HepG2 (cell line): ENCODE results near the gene GIPC1. TPM values are rescaled to one million over a fixed set of nuclear protein-coding genes. Genes with fewer than 3 reads are reported as not detected.
A peak's percentile ranks its signal among the peaks of the same experiment; 100 is the strongest.

Experiments used
- ADNP ChIP-seq: sonication (generic); formaldehyde crosslinking; IDR thresholded peaks from 2 replicates; pipeline ENCODE4 v1.4.0; 2020; ENCODE audit warnings: missing genetic modification reagents
- AGO1 ChIP-seq: fragments of 200-400 bp; formaldehyde crosslinking; IDR thresholded peaks from 2 replicates; pipeline ENCODE4 v1.6.1; 2017; ENCODE audit warnings: mild to moderate bottlenecking, low read depth, low read length, moderate library complexity; ENCODE audit not compliant: poor library complexity, severe bottlenecking
- KDM5A ChIP-seq: fragments of 200-600 bp; sonication (generic); IDR thresholded peaks from 2 replicates; pipeline ENCODE4 v1.7.0; 2018; ENCODE audit warnings: antibody characterized with exemption, mild to moderate bottlenecking, low read length, borderline replicate concordance
- MED8 ChIP-seq: sonication (generic); formaldehyde crosslinking; IDR thresholded peaks from 2 replicates; pipeline ENCODE4 v1.8.1; 2023; ENCODE audit warnings: mild to moderate bottlenecking, missing genetic modification reagents; ENCODE audit not compliant: insufficient replicate concordance
- NR1H2 ChIP-seq: sonication (generic); formaldehyde crosslinking; IDR thresholded peaks from 2 replicates; pipeline ENCODE4 v1.8.1; 2022; ENCODE audit warnings: low read depth, missing genetic modification reagents, borderline replicate concordance
- RBFOX2 ChIP-seq: fragments of 200-400 bp; formaldehyde crosslinking; IDR thresholded peaks from 2 replicates; pipeline ENCODE4 v1.6.1; 2017; ENCODE audit warnings: low read depth, mild to moderate bottlenecking, low read length
- TAF15 ChIP-seq: fragments of 200-400 bp; formaldehyde crosslinking; IDR thresholded peaks from one replicate; pipeline ENCODE4 v1.6.1; 2018; ENCODE audit warnings: mild to moderate bottlenecking, low read depth, low read length; ENCODE audit not compliant: poor library complexity, severe bottlenecking
- TCF12 ChIP-seq, 2 experiments: fragments of 450-650 bp in 1 of 2; sonication (generic) in 1 of 2; formaldehyde crosslinking in 1 of 2; IDR thresholded peaks; 2 replicates each; pipeline versions ENCODE4 v1.6.1 to v1.8.0; 2017 to 2022; ENCODE audit warnings: antibody characterized with exemption in 1 of 2, mild to moderate bottlenecking in 1 of 2, missing genetic modification reagents in 1 of 2, moderate library complexity in 1 of 2
- TEAD3 ChIP-seq: optimal IDR thresholded peaks from 2 replicates; pipeline ENCODE3; 2016; ENCODE audit warnings: borderline replicate concordance
- ZNF329 ChIP-seq: sonication (generic); formaldehyde crosslinking; IDR thresholded peaks from 2 replicates; pipeline ENCODE4 v1.9.0; 2021; ENCODE audit warnings: low read depth, mild to moderate bottlenecking, missing genetic modification reagents
- ZNF737 ChIP-seq: sonication (generic); formaldehyde crosslinking; IDR thresholded peaks from 2 replicates; pipeline ENCODE4 v1.5.0; 2020; ENCODE audit warnings: missing genetic modification reagents, mild to moderate bottlenecking, borderline replicate concordance
- polyA plus RNA-seq, 8 experiments: library from polyadenylated mRNA; depleted of rRNA in 3 of 8; stranded (reverse) in 7 of 8; unstranded in 1 of 8; fragments of >200 nt; fragmentation: Illumina TruSeq in 4 of 8; extraction: Trizol in 4 of 8; gene quantifications; 2 replicates each; pipeline versions ENCODE4 v1.2.1 to v1.2.3, GENCODE V29; 2011 to 2016; ENCODE audit warnings: low read depth in 4 of 8, missing spikeins in 1 of 8, mixed read lengths in 1 of 8; ENCODE audit not compliant: insufficient read depth in 1 of 8
- total RNA-seq, 5 experiments: library from RNA; depleted of rRNA; stranded (reverse); fragments of >200 nt; fragmentation: Illumina TruSeq; extraction: Trizol; gene quantifications; 2 replicates each; pipeline ENCODE4 v1.2.3, GENCODE V29; 2016; ENCODE audit warnings: low read depth in 1 of 5
- TF ChIP-seq, protein P1 (sequence below): sonication (generic); formaldehyde crosslinking; IDR thresholded peaks from 2 replicates; pipeline ENCODE4 v1.8.0; 2022; ENCODE audit warnings: missing genetic modification reagents, mild to moderate bottlenecking, inconsistent platforms, borderline replicate concordance
- TF ChIP-seq, protein P2 (sequence below): sonication (generic); formaldehyde crosslinking; IDR thresholded peaks from 2 replicates; pipeline ENCODE4 v1.5.0; 2020; ENCODE audit warnings: missing genetic modification reagents
- TF ChIP-seq, protein P3 (sequence below): sonication (generic); formaldehyde crosslinking; IDR thresholded peaks from 2 replicates; pipeline ENCODE4 v1.4.0; 2020; ENCODE audit warnings: missing genetic modification reagents, borderline replicate concordance
- TF ChIP-seq, protein P4 (sequence below): sonication (generic); formaldehyde crosslinking; IDR thresholded peaks from 2 replicates; pipeline ENCODE4 v1.9.0; 2021; ENCODE audit warnings: missing genetic modification reagents, borderline replicate concordance
- TF ChIP-seq, protein P5 (sequence below): IDR thresholded peaks from 2 replicates; pipeline ENCODE4 v1.6.1; 2016; ENCODE audit warnings: missing compliant biosample characterization, missing genetic modification reagents, borderline replicate concordance

Gene GIPC1
- total and polyA plus RNA-seq, 2 of the 13 experiments (the other 11 are each of a cell fraction or from before 2014, with no cell fraction given): 27.1 to 48.1 TPM

DNA sequence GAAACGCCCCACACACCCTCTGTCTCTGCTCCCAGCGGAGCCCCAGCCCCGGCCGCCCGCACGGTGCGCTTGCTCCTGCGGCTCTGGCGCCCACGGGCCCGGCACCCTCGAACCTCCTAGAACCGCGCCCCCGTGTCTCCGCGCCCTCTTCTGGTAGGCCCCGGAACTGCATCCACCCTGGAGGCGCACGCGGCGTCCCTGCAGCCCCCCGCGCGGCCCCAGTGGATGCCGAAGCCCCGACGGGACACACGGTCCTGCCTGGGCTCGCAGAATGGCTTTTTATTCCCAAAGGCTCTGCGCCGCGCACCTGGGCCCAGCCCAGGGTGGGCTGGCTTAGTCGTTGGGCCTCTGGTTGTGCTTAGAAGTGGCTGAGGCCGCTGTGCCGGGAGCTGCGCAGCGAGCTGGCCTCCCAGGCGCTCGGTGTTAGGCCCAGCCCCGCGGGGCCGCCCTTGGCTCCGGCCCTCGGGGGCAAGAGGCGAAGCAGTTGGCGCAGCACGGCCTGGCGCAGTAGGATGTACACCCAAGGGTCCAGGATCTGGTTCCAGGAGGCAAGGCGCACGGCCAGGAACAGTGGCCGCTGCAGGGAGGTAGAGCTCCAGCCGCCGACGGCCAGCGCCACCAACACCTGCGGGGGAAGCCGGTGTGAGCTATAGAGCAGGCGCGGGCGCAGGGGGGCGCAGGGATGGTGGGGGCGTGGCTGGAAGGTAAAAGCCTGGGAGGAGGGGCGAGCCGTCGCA is 23.6 kb downstream of the GIPC1 start (continued):
- TF ChIP-seq, protein P1, sequence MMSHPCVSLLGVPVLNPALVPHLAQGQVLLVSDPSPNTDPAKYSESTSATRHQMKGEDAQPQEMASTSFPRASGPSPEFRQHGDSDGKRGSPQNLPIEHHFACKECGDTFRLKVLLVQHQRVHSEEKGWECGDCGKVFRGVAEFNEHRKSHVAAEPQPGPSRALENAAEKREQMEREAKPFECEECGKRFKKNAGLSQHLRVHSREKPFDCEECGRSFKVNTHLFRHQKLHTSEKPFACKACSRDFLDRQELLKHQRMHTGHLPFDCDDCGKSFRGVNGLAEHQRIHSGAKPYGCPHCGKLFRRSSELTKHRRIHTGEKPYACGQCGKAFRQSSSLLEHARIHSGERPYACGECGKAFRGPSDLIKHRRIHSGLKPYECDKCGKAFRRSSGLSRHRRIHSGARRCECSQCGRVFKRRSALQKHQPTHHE (CRISPR knock-in tag): no peak
- peak; percentile 50 for TF ChIP-seq TAF15
- TF ChIP-seq, protein P2, sequence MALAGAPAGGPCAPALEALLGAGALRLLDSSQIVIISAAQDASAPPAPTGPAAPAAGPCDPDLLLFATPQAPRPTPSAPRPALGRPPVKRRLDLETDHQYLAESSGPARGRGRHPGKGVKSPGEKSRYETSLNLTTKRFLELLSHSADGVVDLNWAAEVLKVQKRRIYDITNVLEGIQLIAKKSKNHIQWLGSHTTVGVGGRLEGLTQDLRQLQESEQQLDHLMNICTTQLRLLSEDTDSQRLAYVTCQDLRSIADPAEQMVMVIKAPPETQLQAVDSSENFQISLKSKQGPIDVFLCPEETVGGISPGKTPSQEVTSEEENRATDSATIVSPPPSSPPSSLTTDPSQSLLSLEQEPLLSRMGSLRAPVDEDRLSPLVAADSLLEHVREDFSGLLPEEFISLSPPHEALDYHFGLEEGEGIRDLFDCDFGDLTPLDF (CRISPR knock-in tag): no peak
- no peak for TF ChIP-seq ADNP (CRISPR knock-in tag)
- peak; percentile 90 for TF ChIP-seq AGO1
- TF ChIP-seq, protein P3, sequence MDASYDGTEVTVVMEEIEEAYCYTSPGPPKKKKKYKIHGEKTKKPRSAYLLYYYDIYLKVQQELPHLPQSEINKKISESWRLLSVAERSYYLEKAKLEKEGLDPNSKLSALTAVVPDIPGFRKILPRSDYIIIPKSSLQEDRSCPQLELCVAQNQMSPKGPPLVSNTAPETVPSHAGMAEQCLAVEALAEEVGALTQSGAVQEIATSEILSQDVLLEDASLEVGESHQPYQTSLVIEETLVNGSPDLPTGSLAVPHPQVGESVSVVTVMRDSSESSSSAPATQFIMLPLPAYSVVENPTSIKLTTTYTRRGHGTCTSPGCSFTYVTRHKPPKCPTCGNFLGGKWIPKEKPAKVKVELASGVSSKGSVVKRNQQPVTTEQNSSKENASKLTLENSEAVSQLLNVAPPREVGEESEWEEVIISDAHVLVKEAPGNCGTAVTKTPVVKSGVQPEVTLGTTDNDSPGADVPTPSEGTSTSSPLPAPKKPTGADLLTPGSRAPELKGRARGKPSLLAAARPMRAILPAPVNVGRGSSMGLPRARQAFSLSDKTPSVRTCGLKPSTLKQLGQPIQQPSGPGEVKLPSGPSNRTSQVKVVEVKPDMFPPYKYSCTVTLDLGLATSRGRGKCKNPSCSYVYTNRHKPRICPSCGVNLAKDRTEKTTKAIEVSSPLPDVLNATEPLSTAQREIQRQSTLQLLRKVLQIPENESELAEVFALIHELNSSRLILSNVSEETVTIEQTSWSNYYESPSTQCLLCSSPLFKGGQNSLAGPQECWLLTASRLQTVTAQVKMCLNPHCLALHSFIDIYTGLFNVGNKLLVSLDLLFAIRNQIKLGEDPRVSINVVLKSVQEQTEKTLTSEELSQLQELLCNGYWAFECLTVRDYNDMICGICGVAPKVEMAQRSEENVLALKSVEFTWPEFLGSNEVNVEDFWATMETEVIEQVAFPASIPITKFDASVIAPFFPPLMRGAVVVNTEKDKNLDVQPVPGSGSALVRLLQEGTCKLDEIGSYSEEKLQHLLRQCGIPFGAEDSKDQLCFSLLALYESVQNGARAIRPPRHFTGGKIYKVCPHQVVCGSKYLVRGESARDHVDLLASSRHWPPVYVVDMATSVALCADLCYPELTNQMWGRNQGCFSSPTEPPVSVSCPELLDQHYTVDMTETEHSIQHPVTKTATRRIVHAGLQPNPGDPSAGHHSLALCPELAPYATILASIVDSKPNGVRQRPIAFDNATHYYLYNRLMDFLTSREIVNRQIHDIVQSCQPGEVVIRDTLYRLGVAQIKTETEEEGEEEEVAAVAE (CRISPR knock-in tag): no peak; the same call in 1 of the 2 replicates
- TF ChIP-seq, protein P4, sequence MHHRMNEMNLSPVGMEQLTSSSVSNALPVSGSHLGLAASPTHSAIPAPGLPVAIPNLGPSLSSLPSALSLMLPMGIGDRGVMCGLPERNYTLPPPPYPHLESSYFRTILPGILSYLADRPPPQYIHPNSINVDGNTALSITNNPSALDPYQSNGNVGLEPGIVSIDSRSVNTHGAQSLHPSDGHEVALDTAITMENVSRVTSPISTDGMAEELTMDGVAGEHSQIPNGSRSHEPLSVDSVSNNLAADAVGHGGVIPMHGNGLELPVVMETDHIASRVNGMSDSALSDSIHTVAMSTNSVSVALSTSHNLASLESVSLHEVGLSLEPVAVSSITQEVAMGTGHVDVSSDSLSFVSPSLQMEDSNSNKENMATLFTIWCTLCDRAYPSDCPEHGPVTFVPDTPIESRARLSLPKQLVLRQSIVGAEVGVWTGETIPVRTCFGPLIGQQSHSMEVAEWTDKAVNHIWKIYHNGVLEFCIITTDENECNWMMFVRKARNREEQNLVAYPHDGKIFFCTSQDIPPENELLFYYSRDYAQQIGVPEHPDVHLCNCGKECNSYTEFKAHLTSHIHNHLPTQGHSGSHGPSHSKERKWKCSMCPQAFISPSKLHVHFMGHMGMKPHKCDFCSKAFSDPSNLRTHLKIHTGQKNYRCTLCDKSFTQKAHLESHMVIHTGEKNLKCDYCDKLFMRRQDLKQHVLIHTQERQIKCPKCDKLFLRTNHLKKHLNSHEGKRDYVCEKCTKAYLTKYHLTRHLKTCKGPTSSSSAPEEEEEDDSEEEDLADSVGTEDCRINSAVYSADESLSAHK (CRISPR knock-in tag): no peak
- TF ChIP-seq, protein P5, sequence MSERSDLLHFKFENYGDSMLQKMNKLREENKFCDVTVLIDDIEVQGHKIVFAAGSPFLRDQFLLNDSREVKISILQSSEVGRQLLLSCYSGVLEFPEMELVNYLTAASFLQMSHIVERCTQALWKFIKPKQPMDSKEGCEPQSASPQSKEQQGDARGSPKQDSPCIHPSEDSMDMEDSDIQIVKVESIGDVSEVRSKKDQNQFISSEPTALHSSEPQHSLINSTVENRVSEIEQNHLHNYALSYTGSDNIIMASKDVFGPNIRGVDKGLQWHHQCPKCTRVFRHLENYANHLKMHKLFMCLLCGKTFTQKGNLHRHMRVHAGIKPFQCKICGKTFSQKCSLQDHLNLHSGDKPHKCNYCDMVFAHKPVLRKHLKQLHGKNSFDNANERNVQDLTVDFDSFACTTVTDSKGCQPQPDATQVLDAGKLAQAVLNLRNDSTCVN (CRISPR knock-in tag): no peak
- no peak for TF ChIP-seq MED8 (CRISPR knock-in tag)
- TF ChIP-seq TCF12 (IDR thresholded peaks at IDR 0.05): no peak
- TF ChIP-seq TCF12 (CRISPR knock-in tag; IDR thresholded peaks at IDR 0.05): no peak
- TF ChIP-seq KDM5A: no peak
- peak; percentile 23 for TF ChIP-seq TEAD3 (CRISPR knock-in tag)
- no peak for TF ChIP-seq NR1H2 (CRISPR knock-in tag)
- TF ChIP-seq RBFOX2: peak; percentile 47
- TF ChIP-seq ZNF737: no peak
- no peak for TF ChIP-seq ZNF329 (CRISPR knock-in tag)
